ENCODE measurements around the gene WDR18. TPM values are rescaled to one million over a fixed set of nuclear protein-coding genes. Genes with fewer than 3 reads are reported as not detected.
A peak's percentile ranks its signal among the peaks of the same experiment; 100 is the strongest.

Gene WDR18
- total and polyA plus RNA-seq, 2 donors from 2014 or later, result 40.3 to 77.2 TPM

DNA sequence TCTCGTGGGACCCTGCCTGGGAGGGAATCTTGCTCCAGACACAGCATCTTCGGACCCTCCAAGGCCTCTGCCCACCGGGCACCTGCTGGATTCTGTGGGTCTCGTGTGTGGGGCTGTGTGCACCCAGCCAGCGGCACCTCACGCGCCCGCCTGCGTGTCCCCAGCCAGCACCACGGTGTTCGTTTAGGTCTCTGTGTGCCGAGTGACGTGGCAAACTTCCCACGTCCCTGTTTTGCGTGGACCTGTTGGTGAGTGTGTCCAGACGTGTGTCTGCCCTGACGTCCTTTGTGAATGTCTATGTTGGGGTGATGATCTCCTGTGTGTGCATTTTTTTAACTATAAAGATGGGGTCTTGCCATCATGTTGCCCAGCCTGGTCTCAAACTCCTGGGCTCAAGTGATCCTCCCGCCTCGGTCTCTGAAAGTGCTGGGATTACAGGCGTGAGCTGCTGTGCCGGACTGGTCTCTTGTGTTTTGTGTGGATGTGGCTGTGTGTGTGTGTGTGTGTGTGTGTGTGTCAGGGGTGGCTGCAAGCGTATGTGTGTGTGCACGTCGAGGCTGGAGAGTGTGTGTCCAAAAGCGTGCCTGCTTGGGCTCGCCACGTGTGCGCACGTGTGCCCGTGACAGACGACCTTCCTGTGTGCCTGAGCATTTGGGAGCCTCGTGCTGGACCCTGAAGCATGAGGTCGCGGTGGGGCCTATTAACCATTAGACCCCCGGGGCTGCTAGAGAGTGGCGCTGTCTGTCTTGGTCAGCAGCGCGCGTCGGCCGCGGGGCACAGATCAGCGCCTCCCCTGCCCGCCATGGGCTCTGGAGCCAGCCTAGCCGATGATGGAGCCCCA lies 42.6 kb upstream of the WDR18 start:
- FAIRE-seq (no peak), DNase-seq (peak in 1 of 5 donors; percentile 81)
- Histone ChIP-seq H3K4me3 (ENCODE audit: low read length in 3 of 3) (peak overlapping the region in 1 of 3 donors; percentile 43), H3K4me1 (ENCODE audit: control insufficient read depth in 2 of 3, insufficient read depth in 2 of 3, low read depth in 1 of 3, low read length in 3 of 3) (peaks cover 0 to 48% (median 9%) of the 10 kb centered on the region in 3 donors), H3K27me3 (ENCODE audit: control insufficient read depth, insufficient read depth, low read length) (no peaks in the 10 kb centered on the region), H3K9me3 (ENCODE audit: control insufficient read depth in 2 of 3, insufficient read depth in 1 of 3, low read length in 3 of 3) (no peaks in the 10 kb centered on the region), H3K9ac (ENCODE audit: low read length in 3 of 3) (peak overlapping the region in 1 of 3 donors; percentile 46), H3K36me3 (ENCODE audit: control insufficient read depth in 2 of 3, insufficient read depth in 3 of 3, low read length in 3 of 3) (peaks cover 0 to 2% (median 0%) of the 10 kb centered on the region in 3 donors), H3K27ac (ENCODE audit: low read depth in 2 of 2, low read length in 2 of 2) (peak overlapping the region; percentile 75 to 78)
- TF ChIP-seq, protein P1, sequence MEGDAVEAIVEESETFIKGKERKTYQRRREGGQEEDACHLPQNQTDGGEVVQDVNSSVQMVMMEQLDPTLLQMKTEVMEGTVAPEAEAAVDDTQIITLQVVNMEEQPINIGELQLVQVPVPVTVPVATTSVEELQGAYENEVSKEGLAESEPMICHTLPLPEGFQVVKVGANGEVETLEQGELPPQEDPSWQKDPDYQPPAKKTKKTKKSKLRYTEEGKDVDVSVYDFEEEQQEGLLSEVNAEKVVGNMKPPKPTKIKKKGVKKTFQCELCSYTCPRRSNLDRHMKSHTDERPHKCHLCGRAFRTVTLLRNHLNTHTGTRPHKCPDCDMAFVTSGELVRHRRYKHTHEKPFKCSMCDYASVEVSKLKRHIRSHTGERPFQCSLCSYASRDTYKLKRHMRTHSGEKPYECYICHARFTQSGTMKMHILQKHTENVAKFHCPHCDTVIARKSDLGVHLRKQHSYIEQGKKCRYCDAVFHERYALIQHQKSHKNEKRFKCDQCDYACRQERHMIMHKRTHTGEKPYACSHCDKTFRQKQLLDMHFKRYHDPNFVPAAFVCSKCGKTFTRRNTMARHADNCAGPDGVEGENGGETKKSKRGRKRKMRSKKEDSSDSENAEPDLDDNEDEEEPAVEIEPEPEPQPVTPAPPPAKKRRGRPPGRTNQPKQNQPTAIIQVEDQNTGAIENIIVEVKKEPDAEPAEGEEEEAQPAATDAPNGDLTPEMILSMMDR (IDR thresholded peaks at IDR 0.05; ENCODE audit: borderline replicate concordance, extremely low read depth, insufficient read depth), result no peak
- intact Hi-C loops (cut with DNase I), result no loop called here

DNA sequence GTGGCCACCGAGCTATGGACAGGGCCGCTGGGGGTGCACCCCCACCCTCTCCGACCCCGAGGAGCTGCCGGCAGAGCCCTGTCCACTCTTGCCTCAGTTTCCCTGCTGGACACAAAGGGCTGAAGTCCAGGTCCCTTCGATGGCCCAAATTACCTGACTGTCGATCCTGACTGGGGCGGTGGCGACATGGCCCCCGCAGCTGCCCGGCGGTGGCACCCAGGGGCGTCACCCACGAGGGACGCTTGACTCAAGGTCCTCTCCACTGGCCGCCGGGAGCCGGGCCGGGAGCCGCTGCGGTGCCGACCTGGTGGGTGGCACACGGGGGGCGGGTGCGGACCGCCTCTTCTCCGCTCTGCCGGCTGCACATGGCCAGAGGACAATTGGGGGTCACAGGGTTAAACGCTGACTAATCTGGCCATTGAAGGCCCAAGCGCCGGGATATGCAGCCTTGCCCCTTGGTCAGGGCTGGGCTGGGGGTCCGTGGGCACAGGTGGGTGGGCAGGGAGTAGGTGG lies 42.0 kb upstream of the WDR18 start:
- FAIRE-seq (no peak), DNase-seq (peak in 1 of 5 donors; percentile 75)
- Histone ChIP-seq H3K4me1 (ENCODE audit: control insufficient read depth in 2 of 3, insufficient read depth in 2 of 3, low read depth in 1 of 3, low read length in 3 of 3) (peaks cover 0 to 48% (median 9%) of the 10 kb centered on the region in 3 donors), H3K4me3 (ENCODE audit: low read length in 3 of 3) (peak overlapping the region in 1 of 3 donors; percentile 43), H3K27me3 (ENCODE audit: control insufficient read depth, insufficient read depth, low read length) (no peaks in the 10 kb centered on the region), H3K9ac (ENCODE audit: low read length in 3 of 3) (no peak overlapping the region), H3K9me3 (ENCODE audit: control insufficient read depth in 2 of 3, insufficient read depth in 1 of 3, low read length in 3 of 3) (no peaks in the 10 kb centered on the region), H3K27ac (ENCODE audit: low read depth in 2 of 2, low read length in 2 of 2) (peak overlapping the region in 1 of 2 donors; percentile 78), H3K36me3 (ENCODE audit: control insufficient read depth in 2 of 3, insufficient read depth in 3 of 3, low read length in 3 of 3) (peaks cover 0 to 2% (median 0%) of the 10 kb centered on the region in 3 donors)
- TF ChIP-seq, protein P1 (IDR thresholded peaks at IDR 0.05; ENCODE audit: borderline replicate concordance, extremely low read depth, insufficient read depth), result no peak
- intact Hi-C loops (cut with DNase I), result no loop called here

DNA sequence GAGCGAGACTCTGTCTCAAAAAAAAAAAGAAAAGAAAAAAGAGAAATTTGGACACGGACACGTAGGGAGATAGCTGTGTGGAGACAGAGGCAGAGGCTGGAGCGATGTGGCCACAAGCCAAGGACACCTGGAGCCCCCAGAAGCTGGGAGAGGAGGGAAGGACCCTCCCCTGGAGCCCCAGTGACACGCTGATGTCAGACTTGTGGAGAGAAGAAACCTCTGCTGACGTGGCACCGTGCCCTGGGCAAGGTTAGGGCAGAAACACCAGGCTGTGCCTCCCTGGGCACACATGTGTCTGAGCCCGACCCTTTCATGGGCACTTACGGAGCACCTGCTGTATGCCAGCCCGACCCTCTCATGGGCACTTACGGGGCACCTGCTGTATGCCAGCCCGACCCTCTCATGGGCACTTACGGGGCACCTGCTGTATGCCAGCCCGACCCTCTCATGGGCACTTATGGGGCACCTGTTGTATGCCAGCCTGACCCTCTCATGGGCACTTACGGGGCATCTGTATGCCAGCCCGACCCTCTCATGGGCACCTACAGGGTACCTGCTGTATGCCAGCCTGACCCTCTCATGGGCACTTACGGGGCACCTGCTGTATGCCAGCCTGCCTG lies 40.5 kb upstream of the WDR18 start:
- DNase-seq (peak in 2 of 5 donors; percentile 55 to 61), FAIRE-seq (no peak)
- Histone ChIP-seq H3K27ac (ENCODE audit: low read depth in 2 of 2, low read length in 2 of 2) (no peak overlapping the region), H3K4me1 (ENCODE audit: control insufficient read depth in 2 of 3, insufficient read depth in 2 of 3, low read depth in 1 of 3, low read length in 3 of 3) (peaks cover 0 to 48% (median 9%) of the 10 kb centered on the region in 3 donors), H3K27me3 (ENCODE audit: control insufficient read depth, insufficient read depth, low read length) (no peaks in the 10 kb centered on the region), H3K4me3 (ENCODE audit: low read length in 3 of 3) (no peak overlapping the region), H3K9me3 (ENCODE audit: control insufficient read depth in 2 of 3, insufficient read depth in 1 of 3, low read length in 3 of 3) (no peaks in the 10 kb centered on the region), H3K9ac (ENCODE audit: low read length in 3 of 3) (no peak overlapping the region), H3K36me3 (ENCODE audit: control insufficient read depth in 2 of 3, insufficient read depth in 3 of 3, low read length in 3 of 3) (no peaks in the 10 kb centered on the region)
- TF ChIP-seq, protein P1 (IDR thresholded peaks at IDR 0.05; ENCODE audit: borderline replicate concordance, extremely low read depth, insufficient read depth), result no peak
- intact Hi-C loops (cut with DNase I), result no loop called here
